Hematopoietic multipotent progenitor cell treated with erythropoietin and hydrocortisone succinate and interleukin-3 and kit ligand, for 8 days (in vitro differentiated cells): ENCODE measurements around the gene MAGEA2B.
"Not testable (repeated sequence)": the region's sequence is repeated elsewhere in the genome, so short reads cannot be mapped to it uniquely, and the experiment has no call there.

Experiments used
- DNase-seq: peaks from one replicate; pipeline ENCODE4 v3.0.0-alpha.2; 2015

MAGEA2B gene

GRCh38 chrX:152713815-152714787, at the start of gene MAGEA2B:
TSS of gene MAGEA2B (plus strand) at chrX:152714628. CDS start at chrX:152717107, 2,479 bp downstream.
- DNase-seq = not testable (repeated sequence)

DNA sequence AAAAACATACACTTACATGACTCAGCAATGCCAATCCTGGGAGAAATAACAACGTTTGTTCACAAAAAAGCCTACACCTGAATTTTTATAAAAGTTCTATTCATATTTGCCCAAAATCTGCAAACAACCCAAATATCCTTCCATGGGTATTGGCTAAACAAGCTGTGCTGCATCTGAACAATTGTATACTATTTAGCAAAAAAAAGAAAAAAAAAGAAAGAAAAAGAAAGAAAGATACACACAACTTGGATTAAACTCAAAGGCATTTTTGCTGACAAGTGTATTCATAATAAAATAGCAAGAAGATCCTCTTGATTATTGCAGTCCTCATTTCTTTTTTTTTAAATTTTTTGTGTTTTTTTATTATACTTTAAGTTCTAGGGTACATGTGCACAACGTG, 40.3 kb upstream of the MAGEA2B start:
- no peak for DNase-seq

DNA sequence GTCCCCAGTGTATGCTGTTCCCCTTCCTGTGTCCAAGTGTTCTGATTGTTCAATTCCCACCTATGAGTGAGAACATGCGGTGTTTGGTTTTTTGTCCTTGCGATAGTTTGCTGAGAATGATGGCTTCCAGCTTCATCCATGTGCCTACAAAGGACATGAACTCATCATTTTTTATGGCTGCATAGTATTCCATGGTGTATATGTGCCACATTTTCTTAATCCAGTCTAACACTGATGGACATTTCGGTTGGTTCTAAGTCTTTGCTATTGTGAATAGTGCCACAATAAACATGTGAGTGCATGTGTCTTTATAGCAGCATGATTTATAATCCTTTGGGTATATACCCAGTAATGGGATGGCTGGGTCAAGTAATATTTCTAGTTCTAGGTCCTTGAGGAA, 39.8 kb upstream of the MAGEA2B start:
- not testable (repeated sequence) for DNase-seq

- not testable (repeated sequence) for DNase-seq
Measured at GRCh38 chrX:152681012-152681411, 33.4 kb upstream of the MAGEA2B start.

DNA sequence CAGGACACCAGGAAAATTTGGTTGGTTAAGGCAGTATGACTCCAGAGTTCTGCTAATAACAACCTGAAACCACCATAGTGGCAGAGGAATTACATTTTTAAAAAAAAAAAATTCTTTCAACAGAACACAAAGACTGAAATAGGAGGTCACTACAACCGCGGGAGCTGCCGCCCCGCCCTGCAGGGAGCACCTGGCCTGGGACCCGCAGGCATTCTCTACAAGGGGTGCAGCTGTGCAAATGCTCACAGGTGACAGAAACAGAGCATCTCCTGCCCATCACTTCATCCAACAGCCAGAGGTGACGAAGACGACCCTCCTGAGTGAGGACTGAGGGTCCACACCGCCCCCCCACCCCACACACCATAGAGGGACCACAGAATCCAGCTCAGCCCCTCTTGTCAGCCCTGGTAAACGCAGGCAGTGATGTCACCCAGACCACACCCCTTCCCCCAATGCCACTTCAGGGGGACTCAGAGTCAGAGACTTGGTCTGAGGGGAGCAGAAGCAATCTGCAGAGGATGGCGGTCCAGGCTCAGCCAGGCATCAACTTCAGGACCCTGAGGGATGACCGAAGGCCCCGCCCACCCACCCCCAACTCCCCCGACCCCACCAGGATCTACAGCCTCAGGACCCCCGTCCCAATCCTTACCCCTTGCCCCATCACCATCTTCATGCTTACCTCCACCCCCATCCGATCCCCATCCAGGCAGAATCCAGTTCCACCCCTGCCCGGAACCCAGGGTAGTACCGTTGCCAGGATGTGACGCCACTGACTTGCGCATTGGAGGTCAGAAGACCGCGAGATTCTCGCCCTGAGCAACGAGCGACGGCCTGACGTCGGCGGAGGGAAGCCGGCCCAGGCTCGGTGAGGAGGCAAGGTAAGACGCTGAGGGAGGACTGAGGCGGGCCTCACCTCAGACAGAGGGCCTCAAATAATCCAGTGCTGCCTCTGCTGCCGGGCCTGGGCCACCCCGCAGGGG, 16.2 kb upstream of the MAGEA2B start, which contains the start of gene MAGEA3:
MAGEA3 (plus strand) TSS at position 843 of the 980 bp plus-strand sequence. CDS start 2,039 bp downstream, outside the sequence.
- DNase-seq = not testable (repeated sequence)

- DNase-seq = not testable (repeated sequence)
Measured at GRCh38 chrX:152700390-152700789, 14.0 kb upstream of the MAGEA2B start.

- not testable (repeated sequence) for DNase-seq
Measured at GRCh38 chrX:152706500-152706899, 7.9 kb upstream of the MAGEA2B start.

GRCh38 chrX:152709173-152709572, 5.3 kb upstream of the MAGEA2B start, which contains the start of gene CSAG2:
TSS of gene CSAG2 (minus strand) at chrX:152709273. CDS start at chrX:152709112, 161 bp downstream.
- DNase-seq = not testable (repeated sequence)

GRCh38 chrX:152713195-152713594, 1.2 kb upstream of the MAGEA2B start:
- not testable (repeated sequence) for DNase-seq

- no peak for DNase-seq
Measured at GRCh38 chrX:152725409-152725808, 11.0 kb downstream of the MAGEA2B start.

DNA sequence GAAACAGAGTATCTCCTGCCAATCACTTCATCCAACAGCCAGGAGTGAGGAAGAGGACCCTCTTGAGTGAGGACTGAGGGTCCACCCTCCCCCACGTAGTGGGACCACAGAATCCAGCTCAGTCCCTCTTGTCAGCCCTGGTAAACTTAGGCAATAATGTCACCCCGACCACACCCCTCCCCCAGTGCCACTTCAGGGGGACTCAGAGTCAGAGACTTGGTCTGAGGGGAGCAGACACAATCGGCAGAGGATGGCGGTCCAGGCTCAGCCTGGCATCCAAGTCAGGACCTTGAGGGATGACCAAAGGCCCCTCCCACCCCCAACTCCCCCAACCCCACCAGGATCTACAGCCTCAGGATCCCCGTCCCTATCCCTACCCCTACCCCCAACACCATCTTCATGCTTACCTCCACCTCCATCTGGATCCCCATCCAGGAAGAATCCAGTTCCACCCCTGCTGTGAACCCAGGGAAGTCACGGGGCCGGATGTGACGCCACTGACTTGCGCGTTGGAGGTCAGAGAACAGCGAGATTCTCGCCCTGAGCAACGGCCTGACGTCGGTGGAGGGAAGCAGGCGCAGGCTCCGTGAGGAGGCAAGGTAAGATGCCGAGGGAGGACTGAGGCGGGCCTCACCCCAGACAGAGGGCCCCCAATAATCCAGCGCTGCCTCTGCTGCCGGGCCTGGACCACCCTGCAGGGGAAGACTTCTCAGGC, 19.0 kb downstream of the MAGEA2B start, which contains the start of the genes CSAG1 and MAGEA12:
CSAG1 (minus strand) TSS at position 461 of the 715 bp plus-strand sequence. CDS start 1,261 bp downstream, outside the sequence.
MAGEA12 (plus strand) TSS at position 497 of the 715 bp plus-strand sequence. CDS start 2,405 bp downstream, outside the sequence.
- DNase-seq = no peak

DNA sequence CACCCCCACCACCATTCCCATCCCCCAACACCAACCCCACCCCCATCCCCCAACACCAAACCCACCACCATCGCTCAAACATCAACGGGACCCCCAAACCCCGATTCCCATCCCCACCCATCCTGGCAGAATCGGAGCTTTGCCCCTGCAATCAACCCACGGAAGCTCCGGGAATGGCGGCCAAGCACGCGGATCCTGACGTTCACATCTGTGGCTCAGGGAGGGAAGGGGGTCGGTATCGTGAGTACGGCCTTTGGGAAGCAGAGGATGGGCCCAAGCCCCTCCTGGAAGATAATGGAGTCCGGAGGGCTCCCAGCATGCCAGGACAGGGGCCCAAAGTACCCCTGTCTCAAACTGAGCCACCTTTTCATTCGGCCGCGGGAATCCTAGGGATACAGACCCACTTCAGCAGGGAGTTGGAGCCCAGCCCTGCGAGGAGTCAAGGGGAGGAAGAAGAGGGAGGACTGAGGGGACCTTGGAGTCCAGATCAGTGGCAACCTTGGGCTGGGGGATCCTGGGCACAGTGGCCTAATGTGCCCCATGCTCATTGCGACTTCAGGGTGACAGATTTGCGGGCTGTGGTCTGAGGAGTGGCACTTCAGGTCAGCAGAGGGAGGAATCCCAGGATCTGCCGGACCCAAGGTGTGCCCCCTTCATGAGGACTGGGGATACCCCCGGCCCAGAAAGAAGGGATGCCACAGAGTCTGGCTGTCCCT, 19.9 kb downstream of the MAGEA2B start:
- not testable (repeated sequence) for DNase-seq

GRCh38 chrX:152735101-152735500, 20.7 kb downstream of the MAGEA2B start:
- no peak for DNase-seq

DNA sequence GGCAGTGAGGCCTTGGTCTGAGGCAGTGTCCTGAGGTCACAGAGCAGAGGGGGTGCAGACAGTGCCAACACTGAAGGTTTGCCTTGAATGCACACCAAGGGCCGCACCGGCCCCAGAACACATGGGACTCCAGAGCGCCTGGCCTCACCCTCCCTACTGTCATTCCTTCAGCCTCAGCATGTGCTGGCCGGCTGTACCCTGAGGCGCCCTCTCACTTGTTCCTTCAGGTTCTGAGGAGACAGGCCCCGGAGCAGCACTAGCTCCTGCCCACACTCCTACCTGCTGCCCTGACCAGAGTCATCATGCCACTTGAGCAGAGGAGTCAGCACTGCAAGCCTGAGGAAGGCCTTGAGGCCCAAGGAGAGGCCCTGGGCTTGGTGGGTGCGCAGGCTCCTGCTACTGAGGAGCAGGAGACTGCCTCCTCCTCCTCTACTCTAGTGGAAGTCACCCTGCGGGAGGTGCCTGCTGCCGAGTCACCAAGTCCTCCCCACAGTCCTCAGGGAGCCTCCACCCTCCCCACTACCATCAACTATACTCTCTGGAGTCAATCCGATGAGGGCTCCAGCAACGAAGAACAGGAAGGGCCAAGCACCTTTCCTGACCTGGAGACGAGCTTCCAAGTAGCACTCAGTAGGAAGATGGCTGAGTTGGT, 21.6 kb downstream of the MAGEA2B start:
- no peak for DNase-seq

- not testable (repeated sequence) for DNase-seq
Measured at GRCh38 chrX:152736528-152736927, 22.1 kb downstream of the MAGEA2B start.

- DNase-seq = no peak
Measured at GRCh38 chrX:152738560-152738959, 24.1 kb downstream of the MAGEA2B start.

- not testable (repeated sequence) for DNase-seq
Measured at GRCh38 chrX:152753686-152754650, 39.5 kb downstream of the MAGEA2B start, which contains the start of gene MAGEA2. TSS of gene MAGEA2 (minus strand) at chrX:152753842. CDS start at chrX:152751363, 2,479 bp downstream.

DNA sequence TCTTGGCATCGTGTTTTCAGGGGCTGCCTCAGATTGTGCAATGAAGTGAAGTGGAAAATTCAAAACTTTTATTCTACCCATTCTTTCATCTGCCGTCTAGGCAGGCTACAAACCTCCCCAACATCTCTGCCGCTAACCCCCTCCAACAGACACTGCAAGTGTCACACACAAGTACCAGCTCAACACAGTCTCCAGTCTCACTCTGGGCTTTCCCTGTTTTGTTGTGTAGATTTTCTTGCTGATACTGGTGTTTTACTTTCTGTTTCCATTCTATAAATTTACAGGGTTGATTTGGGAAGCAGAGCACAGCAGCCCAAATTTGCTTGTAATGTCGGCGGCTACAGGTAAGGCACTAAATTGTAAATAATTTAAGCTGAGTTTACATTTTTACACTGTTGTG, 40.4 kb downstream of the MAGEA2B start:
- DNase-seq = not testable (repeated sequence)

- not testable (repeated sequence) for DNase-seq
Measured at GRCh38 chrX:152758918-152759317, 44.5 kb downstream of the MAGEA2B start, which contains the start of gene CSAG3. TSS of gene CSAG3 (plus strand) at chrX:152759218.
